SH-SY5Y (cell line): Measurements from ENCODE around the gene PLXNA3.

ENCODE experiments used
- GATA2 ChIP-seq: IDR thresholded peaks from 2 replicates; pipeline ENCODE4 v1.6.1; 2011; ENCODE audit warnings: mild to moderate bottlenecking, low read depth, low read length
- GATA3 ChIP-seq: IDR thresholded peaks from 2 replicates; pipeline ENCODE4 v1.6.1; 2011; ENCODE audit warnings: low read depth, mild to moderate bottlenecking, low read length, moderate library complexity

The PLXNA3 gene

DNA sequence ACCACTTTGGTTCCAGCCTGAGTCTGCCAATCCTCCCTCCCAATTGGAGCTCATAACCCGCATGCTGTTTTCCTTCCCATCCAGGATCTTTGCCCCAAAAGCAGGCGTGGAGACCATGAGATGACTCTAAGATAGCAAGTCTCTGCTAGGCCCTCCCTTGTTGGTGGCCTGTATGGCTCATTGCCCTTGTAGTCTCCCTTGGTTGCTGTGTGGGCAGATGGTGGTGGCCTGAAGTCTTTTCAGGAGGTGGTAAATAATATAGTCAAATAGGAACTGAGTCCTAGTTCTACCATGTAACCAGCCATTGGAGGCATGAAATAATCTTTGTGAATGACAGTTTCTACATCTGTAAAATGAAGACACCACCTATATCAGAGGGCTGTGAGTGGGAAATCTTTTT lies 28.4 kb upstream of the PLXNA3 start:
- no peak for TF ChIP-seq GATA2
- no peak for TF ChIP-seq GATA3

GRCh38 chrX:154430479-154430878 lies 27.6 kb upstream of the PLXNA3 start:
- TF ChIP-seq GATA3 (no peak), GATA2 (no peak)

DNA sequence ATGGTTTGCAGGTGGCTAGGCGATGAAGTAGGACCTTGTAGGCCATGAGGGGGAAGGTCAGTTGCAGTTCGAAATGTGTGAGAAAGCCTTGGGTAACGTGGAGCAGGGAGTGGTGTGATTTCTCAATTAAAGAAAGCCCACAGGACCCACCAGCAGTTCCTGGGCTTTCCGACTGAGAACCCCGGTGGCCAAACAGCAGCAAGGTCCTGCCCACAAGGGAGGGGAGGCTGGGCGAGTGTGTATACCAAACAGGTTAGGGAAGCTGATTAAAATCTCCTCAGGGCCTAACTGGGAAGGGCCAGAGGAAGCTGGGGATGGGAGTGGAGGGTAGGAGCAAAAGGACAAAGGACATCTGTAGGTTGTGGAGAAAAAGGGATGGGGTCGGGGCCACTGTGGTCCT lies 27.2 kb upstream of the PLXNA3 start:
- TF ChIP-seq GATA3 (no peak), GATA2 (no peak)

DNA sequence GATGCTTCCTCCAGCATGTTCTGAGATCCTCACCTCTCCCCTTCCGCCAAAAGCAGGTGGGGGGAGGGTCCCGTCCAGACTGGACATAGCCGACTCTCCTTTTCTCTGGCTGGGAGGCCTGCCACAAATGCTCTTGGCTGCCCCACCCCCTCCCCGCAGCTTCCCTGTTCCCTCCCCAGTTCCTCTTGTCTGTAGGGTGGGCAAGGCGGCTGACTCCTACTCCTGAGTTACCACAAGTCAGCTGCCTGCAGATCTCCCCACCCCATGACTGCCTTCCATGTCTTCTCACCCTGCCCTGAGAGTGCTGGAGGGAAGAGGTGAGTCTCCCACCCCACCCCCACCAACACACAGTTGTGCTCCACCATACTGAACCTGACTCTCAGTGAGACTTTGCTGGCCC lies 26.7 kb upstream of the PLXNA3 start:
- TF ChIP-seq GATA3 (no peak), GATA2 (no peak)

DNA sequence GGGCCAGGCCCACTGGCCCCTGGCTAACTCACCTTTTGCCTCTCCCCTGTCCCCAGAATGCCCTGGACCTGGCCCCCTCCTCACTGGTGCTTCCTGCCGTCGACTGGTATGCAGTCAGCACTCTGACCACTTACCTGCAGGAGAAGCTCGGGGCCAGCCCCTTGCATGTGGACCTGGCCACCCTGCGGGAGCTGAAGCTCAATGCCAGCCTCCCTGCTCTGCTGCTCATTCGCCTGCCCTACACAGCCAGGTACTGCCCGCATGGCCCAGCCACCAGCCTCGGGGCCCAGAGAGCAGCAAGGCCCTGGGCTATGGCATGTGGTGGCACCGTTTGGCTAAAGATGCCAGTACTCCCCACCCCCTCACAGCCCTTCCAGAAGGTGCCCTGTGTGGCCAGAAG lies 25.9 kb upstream of the PLXNA3 start:
- TF ChIP-seq GATA3 (no peak), GATA2 (no peak)

GRCh38 chrX:154433605-154434004 lies 24.5 kb upstream of the PLXNA3 start:
- no peak for TF ChIP-seq GATA3
- no peak for TF ChIP-seq GATA2

- TF ChIP-seq GATA3 (no peak), GATA2 (no peak)
These were observed 23.5 kb upstream of the PLXNA3 start for GRCh38 chrX:154434394-154435168.

GRCh38 chrX:154435171-154435733 lies 22.8 kb upstream of the PLXNA3 start:
- TF ChIP-seq GATA2 (no peak), GATA3 (no peak)

GRCh38 chrX:154436374-154436982 lies 21.6 kb upstream of the PLXNA3 start:
- TF ChIP-seq GATA3 = no peak
- no peak for TF ChIP-seq GATA2

GRCh38 chrX:154436983-154437752 lies 20.9 kb upstream of the PLXNA3 start, which contains the start of gene GDI1:
Gene GDI1, plus strand, starts transcription at chrX:154437154. Its CDS starts 101 bp downstream, at chrX:154437255.
- TF ChIP-seq GATA2 (no peak), GATA3 (no peak)

- no peak for TF ChIP-seq GATA3
- TF ChIP-seq GATA2 = no peak
These were observed 19.8 kb upstream of the PLXNA3 start for GRCh38 chrX:154437971-154438893.

DNA sequence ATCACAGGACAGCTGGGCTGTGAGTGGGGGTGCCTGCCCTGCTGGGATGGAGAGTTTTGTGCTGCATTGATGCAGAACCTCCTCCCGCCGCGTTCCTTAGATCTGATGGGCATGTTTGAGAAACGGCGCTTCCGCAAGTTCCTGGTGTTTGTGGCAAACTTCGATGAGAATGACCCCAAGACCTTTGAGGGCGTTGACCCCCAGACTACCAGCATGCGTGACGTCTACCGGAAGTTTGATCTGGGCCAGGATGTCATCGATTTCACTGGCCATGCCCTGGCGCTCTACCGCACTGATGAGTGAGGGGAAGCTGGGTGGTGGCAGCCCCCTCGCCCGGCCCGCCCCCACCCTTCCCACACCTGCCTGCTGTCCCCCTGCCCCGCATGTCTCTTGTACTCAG lies 18.2 kb upstream of the PLXNA3 start:
- TF ChIP-seq GATA3 (no peak), GATA2 (no peak)

DNA sequence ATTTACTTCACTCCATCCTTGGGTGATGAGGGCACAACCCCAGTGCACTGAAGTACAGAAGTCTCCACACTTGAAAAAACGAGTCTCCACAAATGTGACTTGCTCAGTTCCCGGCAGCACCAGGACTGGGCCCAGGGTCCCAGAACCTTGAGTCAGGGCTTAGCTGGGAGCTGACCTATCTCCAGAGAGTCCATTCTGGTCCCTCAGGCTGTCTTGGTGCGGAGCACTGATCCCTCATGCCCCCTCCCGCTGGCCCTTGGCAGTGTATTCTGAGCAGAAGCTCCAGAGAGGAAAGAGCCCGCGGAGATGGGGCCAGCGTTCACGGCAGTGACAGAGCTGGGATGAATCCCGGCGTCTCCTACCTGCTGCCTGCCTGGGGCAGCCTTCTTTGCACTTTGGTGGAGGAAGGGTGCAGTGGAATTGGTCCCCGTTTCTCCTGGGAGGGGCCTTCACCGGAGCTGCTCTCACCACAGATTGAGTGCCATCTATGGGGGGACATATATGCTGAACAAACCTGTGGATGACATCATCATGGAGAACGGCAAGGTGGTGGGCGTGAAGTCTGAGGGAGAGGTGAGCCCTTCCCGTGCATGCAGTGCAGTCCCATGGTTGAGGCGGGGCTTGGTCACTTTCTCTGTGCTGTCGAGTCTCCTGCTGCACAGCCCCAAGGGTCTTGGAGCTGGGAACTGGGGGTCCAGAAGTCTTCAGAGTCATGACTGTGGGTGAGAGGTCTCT lies 17.3 kb upstream of the PLXNA3 start:
- TF ChIP-seq GATA2 (no peak), GATA3 (no peak)

DNA sequence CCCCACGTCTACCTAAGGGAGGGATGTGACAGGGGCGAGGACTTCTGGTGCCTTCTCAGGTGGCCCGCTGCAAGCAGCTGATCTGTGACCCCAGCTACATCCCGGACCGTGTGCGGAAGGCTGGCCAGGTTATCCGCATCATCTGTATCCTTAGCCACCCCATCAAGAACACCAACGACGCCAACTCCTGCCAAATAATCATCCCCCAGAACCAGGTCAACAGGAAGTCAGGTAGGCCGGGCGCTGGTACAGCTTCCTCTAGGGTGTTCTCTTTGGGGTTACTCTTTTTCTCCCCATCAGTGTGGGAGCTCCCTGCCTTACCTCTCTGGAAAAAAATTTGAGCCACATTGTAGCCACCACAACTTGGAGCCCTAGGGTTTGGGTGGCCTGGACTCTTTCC lies 16.5 kb upstream of the PLXNA3 start:
- no peak for TF ChIP-seq GATA3
